Epithelial cell of proximal tubule (primary cell): ENCODE measurements around the gene PEPD. TPM values are rescaled to one million over a fixed set of nuclear protein-coding genes. Genes with fewer than 3 reads are reported as not detected.

Experiments used
- DNase-seq: peaks from one replicate; pipeline ENCODE4 v3.0.0-alpha.2; 2011; ENCODE audit warnings: low read depth
- H3K4me3 ChIP-seq: 2 replicates; pipeline ENCODE4 v1.5.1; 2011; ENCODE audit warnings: low read depth, mild to moderate bottlenecking, low read length
- CTCF ChIP-seq: conservative IDR thresholded peaks from 2 replicates; pipeline ENCODE4 v1.5.1; 2012; ENCODE audit warnings: low read depth, mild to moderate bottlenecking, low read length
- total RNA-seq: library from RNA; depleted of rRNA; stranded (reverse); fragments of >200 nt; gene quantifications from 2 replicates; pipeline ENCODE4 v1.2.3, GENCODE V29; 2015

Gene PEPD
- total RNA-seq, 1 donor from 2014 or later = 56.7 TPM

GRCh38 chr19:33339016-33339984, 182.3 kb downstream of the PEPD start:
- DNase-seq = no peak
- no peak for TF ChIP-seq CTCF
- no peak overlapping the region for H3K4me3 ChIP-seq

Other genes with a start within 250 kb of the PEPD start
- gene CEBPA, start 219.3 kb downstream of the PEPD start, total RNA-seq = 2.5 and 2.9 TPM in 2 replicates
- 19.3 and 23.1 TPM in 2 replicates for gene CEBPG, start 148.1 kb downstream of the PEPD start, total RNA-seq
- not detected in 2 replicates for gene CHST8, start 100.2 kb upstream of the PEPD start, total RNA-seq